A204.1 (cell line): ENCODE measurements around the gene IMMT.
"Not testable (repeated sequence)": the region's sequence is repeated elsewhere in the genome, so short reads cannot be mapped to it uniquely, and the experiment has no call there.

ENCODE experiments used
- FAIRE-seq: peaks from 2 replicates; lab custom pipeline; 2012; peaks lifted over from hg19 to GRCh38; lab: Jason Lieb, UNC

Gene IMMT

GRCh38 chr2:86195055-86195807 lies at the start of gene IMMT:
TSS of gene IMMT (minus strand) at chr2:86195462. CDS start at chr2:86195382, 80 bp downstream.
- peak; percentile 52 for FAIRE-seq

- FAIRE-seq = not testable (repeated sequence)
Observed at GRCh38 chr2:86244781-86245180, 49.5 kb upstream of the IMMT start.

GRCh38 chr2:86243950-86244733 lies 48.9 kb upstream of the IMMT start:
- FAIRE-seq = no peak

- no peak for FAIRE-seq
Observed at GRCh38 chr2:86243272-86243671, 48.0 kb upstream of the IMMT start.

- no peak for FAIRE-seq
Observed at GRCh38 chr2:86241611-86242010, 46.3 kb upstream of the IMMT start.

GRCh38 chr2:86240251-86240650 lies 45.0 kb upstream of the IMMT start:
- no peak for FAIRE-seq

GRCh38 chr2:86239745-86240144 lies 44.5 kb upstream of the IMMT start:
- FAIRE-seq = no peak

- FAIRE-seq = no peak
Observed at GRCh38 chr2:86239326-86239725, 44.1 kb upstream of the IMMT start.

GRCh38 chr2:86238354-86238753 lies 43.1 kb upstream of the IMMT start:
- no peak for FAIRE-seq

- FAIRE-seq = no peak
Observed at GRCh38 chr2:86237172-86237571, 41.9 kb upstream of the IMMT start.

- FAIRE-seq = no peak
Observed at GRCh38 chr2:86235196-86235980, 40.1 kb upstream of the IMMT start.

GRCh38 chr2:86234563-86235131 lies 39.4 kb upstream of the IMMT start:
- no peak for FAIRE-seq

- no peak for FAIRE-seq
Observed at GRCh38 chr2:86233436-86233835, 38.2 kb upstream of the IMMT start.

GRCh38 chr2:86232910-86233309 lies 37.6 kb upstream of the IMMT start:
- no peak for FAIRE-seq

GRCh38 chr2:86232373-86232784 lies 37.1 kb upstream of the IMMT start:
- no peak for FAIRE-seq

- no peak for FAIRE-seq
Observed at GRCh38 chr2:86231680-86232372, 36.6 kb upstream of the IMMT start.

- no peak for FAIRE-seq
Observed at GRCh38 chr2:86230961-86231360, 35.7 kb upstream of the IMMT start.

GRCh38 chr2:86229221-86229620 lies 34.0 kb upstream of the IMMT start:
- FAIRE-seq = no peak

- not testable (repeated sequence) for FAIRE-seq
Observed at GRCh38 chr2:86228574-86228973, 33.3 kb upstream of the IMMT start.

GRCh38 chr2:86227685-86228084 lies 32.4 kb upstream of the IMMT start:
- no peak for FAIRE-seq

GRCh38 chr2:86226636-86227520 lies 31.6 kb upstream of the IMMT start:
- FAIRE-seq = no peak
